Dendritic cell treated with granulocyte-macrophage colony-stimulating factor and Interleukin-4, amounts not matched to agents 40 ng/mL and 50 ng/mL, for 4 days (primary cell): Measurements from ENCODE around the gene PKD1.
A peak's percentile ranks its signal among the peaks of the same experiment; 100 is the strongest.

ENCODE experiments used
- H3K27ac Mint-ChIP-seq: one replicate; pipeline ENCODE4 v1.8.0; 2022; ENCODE audit warnings: mild to moderate bottlenecking, mixed read lengths
- H3K27me3 Mint-ChIP-seq: one replicate; pipeline ENCODE4 v1.8.0; 2022; ENCODE audit warnings: mild to moderate bottlenecking, mixed read lengths
- H3K36me3 Mint-ChIP-seq: one replicate; pipeline ENCODE4 v1.8.0; 2022; ENCODE audit warnings: low read depth, mixed read lengths
- H3K4me1 Mint-ChIP-seq: one replicate; pipeline ENCODE4 v1.8.0; 2022; ENCODE audit warnings: low read depth, mixed read lengths
- H3K4me3 Mint-ChIP-seq: one replicate; pipeline ENCODE4 v1.8.0; 2022; ENCODE audit warnings: mild to moderate bottlenecking, moderate library complexity, mixed read lengths
- H3K9me3 Mint-ChIP-seq: one replicate; pipeline ENCODE4 v1.8.0; 2022; ENCODE audit warnings: mixed read lengths
- intact Hi-C: fragments of 100-400 bp; cut with micrococcal nuclease; formaldehyde crosslinking; loops from one replicate; pipeline ENCODE4 v1.15.0; 2022

The PKD1 gene

GRCh38 chr16:2161911-2162310, 26.2 kb upstream of the PKD1 start:
- no peak overlapping the region for H3K27ac Mint-ChIP-seq
- H3K27me3 Mint-ChIP-seq = no peaks in the 10 kb centered on the region
- no peak overlapping the region for H3K4me3 Mint-ChIP-seq
- H3K9me3 Mint-ChIP-seq = no peaks in the 10 kb centered on the region
- H3K36me3 Mint-ChIP-seq = peaks cover 75% of the 10 kb centered on the region
- intact Hi-C loops = no loop called here
- H3K4me1 Mint-ChIP-seq = peaks cover 41% of the 10 kb centered on the region

GRCh38 chr16:2160915-2161551, 25.3 kb upstream of the PKD1 start:
- H3K4me1 Mint-ChIP-seq = peaks cover 50% of the 10 kb centered on the region
- no peaks in the 10 kb centered on the region for H3K27me3 Mint-ChIP-seq
- peaks cover 71% of the 10 kb centered on the region for H3K36me3 Mint-ChIP-seq
- no peaks in the 10 kb centered on the region for H3K9me3 Mint-ChIP-seq
- intact Hi-C loops = no loop called here
- H3K27ac Mint-ChIP-seq = peak overlapping the region; percentile 17
- H3K4me3 Mint-ChIP-seq = no peak overlapping the region

DNA sequence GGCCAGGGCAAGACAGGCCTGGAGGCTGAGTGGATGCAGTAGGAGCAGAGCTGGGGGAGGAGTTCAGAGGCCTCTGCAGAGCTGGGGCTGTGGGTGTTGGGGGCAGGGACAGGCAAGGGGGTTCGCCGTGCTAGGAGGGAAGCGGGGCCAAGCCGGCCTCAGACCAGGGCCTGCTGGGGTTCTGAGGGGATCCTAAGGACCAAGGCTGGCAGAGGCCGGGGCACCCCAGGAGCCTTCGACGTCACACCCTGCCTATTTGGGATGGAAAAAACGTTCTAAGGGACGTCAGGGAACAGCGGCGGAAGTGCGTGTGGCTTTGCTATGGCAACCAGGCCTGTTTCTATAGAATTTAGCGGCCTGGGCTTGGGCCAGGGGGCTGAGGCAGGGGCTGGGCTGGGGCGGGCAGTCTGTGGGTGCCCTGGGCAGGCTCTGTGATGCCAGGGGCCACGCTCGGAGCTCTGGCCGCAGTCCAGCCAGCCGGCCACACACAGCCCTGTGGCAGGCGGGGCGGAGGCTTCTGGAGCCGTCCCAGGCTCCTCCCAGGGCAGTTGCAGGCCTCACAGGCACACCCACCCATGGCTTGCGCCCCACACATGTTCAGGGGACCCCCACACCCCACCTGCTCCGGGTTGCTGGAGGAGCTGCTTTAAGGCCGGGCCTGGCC, 23.6 kb upstream of the PKD1 start:
- intact Hi-C loops = no loop called here
- H3K27me3 Mint-ChIP-seq = no peaks in the 10 kb centered on the region

DNA sequence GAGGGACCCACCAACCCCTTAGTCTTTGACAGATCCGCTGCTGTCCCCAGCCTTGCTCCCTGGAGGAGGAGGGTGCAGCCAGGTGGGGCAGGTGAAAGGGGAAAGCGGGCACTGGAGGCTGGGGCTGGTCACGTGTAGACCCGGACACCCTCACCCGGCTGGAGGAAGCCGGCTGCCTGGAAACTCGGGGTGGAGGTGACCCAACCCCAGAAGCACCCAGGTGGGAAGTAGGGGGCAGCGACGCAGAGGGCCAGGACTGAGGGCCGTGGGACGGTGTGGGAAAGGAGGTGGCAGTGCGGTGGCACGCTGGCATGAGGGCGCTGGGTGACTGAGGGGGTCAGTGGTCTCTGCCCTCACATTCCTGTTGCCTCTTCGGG, 22.6 kb upstream of the PKD1 start:
- no peaks in the 10 kb centered on the region for H3K9me3 Mint-ChIP-seq
- peak overlapping the region; percentile 50 for H3K27ac Mint-ChIP-seq
- H3K36me3 Mint-ChIP-seq = peaks cover 71% of the 10 kb centered on the region
- peaks cover 63% of the 10 kb centered on the region for H3K4me1 Mint-ChIP-seq
- intact Hi-C loops = no loop called here
- no peak overlapping the region for H3K4me3 Mint-ChIP-seq
- H3K27me3 Mint-ChIP-seq = no peaks in the 10 kb centered on the region

More for the DNA sequence above, 23.6 kb upstream of the PKD1 start:
- Mint-ChIP-seq H3K4me1 (peaks cover 52% of the 10 kb centered on the region), H3K27ac (peak overlapping the region; percentile 50), H3K4me3 (no peak overlapping the region), H3K9me3 (no peaks in the 10 kb centered on the region), H3K36me3 (peaks cover 71% of the 10 kb centered on the region)

DNA sequence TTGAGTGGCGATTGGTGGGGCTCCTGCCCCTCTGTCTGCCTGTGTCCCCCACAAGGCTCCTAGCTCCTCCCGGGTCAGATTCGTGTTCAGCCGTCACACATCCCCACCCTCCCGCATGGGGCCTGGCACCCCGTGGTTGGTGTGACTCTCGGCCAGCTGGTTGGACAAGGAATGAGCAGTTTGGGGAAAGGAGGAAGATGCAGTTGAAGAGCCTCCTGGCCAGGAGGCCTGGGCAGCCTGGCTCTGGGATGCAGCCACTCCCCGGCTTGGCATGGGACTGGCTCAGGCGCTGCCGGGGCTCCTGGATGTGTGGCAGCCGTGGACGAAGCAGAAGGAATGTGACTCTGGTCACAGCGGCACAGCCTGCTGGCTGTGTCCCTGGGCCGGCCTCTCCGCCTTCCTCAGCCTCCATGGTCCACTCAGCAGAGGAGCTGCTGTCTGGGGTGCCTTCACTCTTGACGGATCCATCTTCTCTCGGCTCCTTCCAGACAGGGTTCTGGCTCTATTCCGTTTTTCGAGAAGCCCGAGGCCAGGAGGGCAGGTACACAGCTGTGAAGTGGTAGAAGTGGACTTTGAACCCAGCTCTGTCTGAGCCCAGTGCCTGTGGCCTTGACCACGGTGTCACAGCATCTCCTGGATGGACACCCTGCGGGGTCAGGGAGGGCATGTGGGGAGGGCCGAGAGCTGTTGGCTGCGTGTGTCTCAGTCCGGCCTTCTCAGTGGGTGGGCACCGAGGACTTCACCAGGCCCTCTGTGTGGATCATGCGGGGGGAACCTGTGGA, 22.0 kb upstream of the PKD1 start:
- Mint-ChIP-seq H3K27me3 (peaks cover 1% of the 10 kb centered on the region), H3K27ac (peak overlapping the region; percentile 50), H3K4me1 (peaks cover 68% of the 10 kb centered on the region)

DNA sequence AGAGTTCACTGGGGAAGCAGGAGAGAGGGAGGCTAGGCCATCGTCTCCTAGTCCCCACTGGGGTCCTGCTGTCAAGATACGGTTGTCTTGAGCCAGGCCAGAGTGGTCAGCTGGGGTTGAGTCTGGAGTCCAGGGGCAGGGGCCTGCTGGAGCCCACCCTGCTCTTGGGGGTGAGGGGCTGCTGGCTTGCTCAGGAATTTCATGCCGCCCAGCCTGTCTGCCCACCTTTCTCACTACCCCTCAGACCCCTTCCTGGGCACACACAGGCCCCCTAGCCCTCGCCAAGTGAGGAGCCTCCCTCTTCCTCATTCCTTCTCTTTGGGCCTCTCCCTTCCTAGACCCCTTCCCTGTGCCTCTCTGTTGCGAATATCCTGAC, 21.1 kb upstream of the PKD1 start:
- peak overlapping the region; percentile 99 for H3K4me3 Mint-ChIP-seq
- H3K9me3 Mint-ChIP-seq = no peaks in the 10 kb centered on the region
- H3K27me3 Mint-ChIP-seq = peaks cover 4% of the 10 kb centered on the region
- H3K27ac Mint-ChIP-seq = peak overlapping the region; percentile 95
- peaks cover 67% of the 10 kb centered on the region for H3K4me1 Mint-ChIP-seq
- intact Hi-C loops = no loop called here
- H3K36me3 Mint-ChIP-seq = peaks cover 71% of the 10 kb centered on the region

More for the DNA sequence above, 22.0 kb upstream of the PKD1 start:
- no peaks in the 10 kb centered on the region for H3K9me3 Mint-ChIP-seq
- H3K36me3 Mint-ChIP-seq = peaks cover 71% of the 10 kb centered on the region
- intact Hi-C loops = no loop called here
- H3K4me3 Mint-ChIP-seq = peak overlapping the region; percentile 33

DNA sequence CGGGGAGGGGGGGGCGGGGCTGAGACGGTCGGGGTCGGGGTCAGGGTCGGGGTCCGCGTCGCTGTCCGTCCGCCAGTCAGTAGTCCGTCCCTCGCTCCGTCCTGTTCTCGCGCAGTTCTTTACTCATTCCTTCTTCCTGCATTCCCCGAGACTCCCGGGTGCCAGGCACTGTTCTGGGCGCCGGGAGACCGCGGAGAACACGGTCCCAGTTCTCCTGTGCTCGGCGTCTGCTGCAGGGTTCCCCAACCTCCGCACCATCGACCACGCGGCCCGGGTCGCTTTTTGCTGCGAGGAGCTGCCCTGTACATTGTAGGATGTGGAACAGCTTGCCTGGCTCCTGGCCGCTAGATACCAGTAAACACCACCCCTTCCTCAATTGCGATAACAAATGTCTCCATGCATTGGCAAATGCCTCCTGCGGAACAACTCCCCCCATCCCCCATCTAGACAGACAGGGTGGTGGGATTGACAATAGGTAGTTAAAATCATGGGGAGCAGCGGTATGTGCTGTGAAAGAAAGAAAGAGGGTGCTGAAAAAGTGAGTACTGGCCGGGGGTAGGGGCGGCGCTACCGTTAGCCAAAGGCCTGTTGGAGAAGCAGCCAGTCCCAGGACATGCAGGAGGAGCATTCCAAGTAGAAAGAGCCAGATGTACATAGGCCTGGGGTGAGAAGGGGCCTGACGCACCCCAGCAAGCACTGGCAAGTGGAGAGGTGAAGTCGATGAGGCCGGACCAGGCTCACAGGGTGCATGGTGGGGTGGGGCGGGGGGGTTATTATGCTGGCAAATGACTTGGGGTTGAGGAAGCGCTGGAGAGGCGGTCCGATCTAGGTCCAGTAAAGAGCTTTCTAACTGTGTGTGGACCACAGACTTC, 20.5 kb upstream of the PKD1 start:
- Mint-ChIP-seq H3K27ac (peak overlapping the region; percentile 95), H3K4me3 (peak overlapping the region; percentile 99), H3K27me3 (peaks cover 10% of the 10 kb centered on the region), H3K9me3 (no peaks in the 10 kb centered on the region), H3K36me3 (peaks cover 71% of the 10 kb centered on the region), H3K4me1 (peaks cover 71% of the 10 kb centered on the region)
- intact Hi-C loops = loop anchor here (1.0 to 2.0 kb wide), 2 partner anchors 49 to 59 kb away; partner anchors contain the start of genes MLST8 and PGP

GRCh38 chr16:2155091-2155950, 19.6 kb upstream of the PKD1 start, which contains the start of gene TRAF7:
TSS of gene TRAF7 (plus strand) at chr16:2155782. CDS start at chr16:2163921, 8,139 bp downstream.
- Mint-ChIP-seq H3K4me1 (peaks cover 76% of the 10 kb centered on the region), H3K9me3 (no peaks in the 10 kb centered on the region), H3K27ac (peak within 1 kb of the TSS; percentile 95), H3K36me3 (peaks cover 77% of the 10 kb centered on the region), H3K4me3 (peak within 1 kb of the TSS; percentile 99), H3K27me3 (peaks cover 19% of the 10 kb centered on the region)
- intact Hi-C loops = loop anchor here (1.0 to 2.0 kb wide), 2 partner anchors 50 to 59 kb away; partner anchors contain the start of genes MLST8 and PGP

GRCh38 chr16:2154533-2155090, 18.9 kb upstream of the PKD1 start:
- Mint-ChIP-seq H3K4me1 (peaks cover 77% of the 10 kb centered on the region), H3K36me3 (peaks cover 82% of the 10 kb centered on the region)

DNA sequence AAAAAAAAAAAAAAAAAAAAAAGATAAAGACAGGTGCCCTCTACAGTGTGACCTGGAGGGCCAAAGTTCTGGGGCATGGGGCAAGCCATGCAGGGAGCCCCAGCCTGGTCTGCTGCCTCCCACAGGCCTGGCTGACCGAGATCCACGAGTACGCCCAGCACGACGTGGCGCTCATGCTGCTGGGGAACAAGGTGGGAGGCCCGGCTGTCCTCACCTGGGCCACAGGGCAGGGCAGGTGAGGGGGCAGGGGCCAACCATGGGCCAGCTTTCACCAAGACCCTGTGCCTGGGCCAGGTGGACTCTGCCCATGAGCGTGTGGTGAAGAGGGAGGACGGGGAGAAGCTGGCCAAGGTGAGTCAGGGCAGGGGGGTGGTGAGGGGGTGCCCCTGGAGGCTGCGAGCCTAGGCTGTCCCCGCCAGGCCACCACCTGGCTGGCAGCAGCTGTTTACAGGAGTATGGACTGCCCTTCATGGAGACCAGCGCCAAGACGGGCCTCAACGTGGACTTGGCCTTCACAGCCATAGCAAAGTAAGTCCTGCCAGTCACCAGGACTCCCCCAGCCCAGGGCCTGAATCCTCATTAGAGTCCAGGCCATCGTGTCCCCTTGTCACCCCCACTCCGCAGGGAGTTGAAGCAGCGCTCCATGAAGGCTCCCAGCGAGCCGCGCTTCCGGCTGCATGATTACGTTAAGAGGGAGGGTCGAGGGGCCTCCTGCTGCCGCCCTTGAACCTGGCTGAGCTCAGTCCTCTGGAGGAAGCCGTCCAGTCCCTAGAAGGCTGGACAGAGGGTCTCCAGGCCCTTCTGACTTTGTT, 17.2 kb upstream of the PKD1 start:
- H3K27ac Mint-ChIP-seq = peak overlapping the region; percentile 95
- H3K36me3 Mint-ChIP-seq = peaks cover 70% of the 10 kb centered on the region
- peaks cover 70% of the 10 kb centered on the region for H3K4me1 Mint-ChIP-seq
- peaks cover 35% of the 10 kb centered on the region for H3K27me3 Mint-ChIP-seq
- peak overlapping the region; percentile 81 for H3K4me3 Mint-ChIP-seq
- no peaks in the 10 kb centered on the region for H3K9me3 Mint-ChIP-seq
- intact Hi-C loops = loop anchor here (1.0 kb wide), 1 partner anchor 149 kb away; no protein-coding TSS in a partner anchor

More at GRCh38 chr16:2154533-2155090, 18.9 kb upstream of the PKD1 start:
- intact Hi-C loops = loop anchor here (1.0 to 2.0 kb wide), 2 partner anchors 51 to 60 kb away; partner anchors contain the start of genes MLST8 and PGP
- Mint-ChIP-seq H3K27me3 (peaks cover 26% of the 10 kb centered on the region), H3K27ac (peak overlapping the region; percentile 95), H3K4me3 (peak overlapping the region; percentile 81), H3K9me3 (no peaks in the 10 kb centered on the region)

GRCh38 chr16:2151188-2152091, 15.7 kb upstream of the PKD1 start:
- peaks cover 61% of the 10 kb centered on the region for H3K36me3 Mint-ChIP-seq
- no peak overlapping the region for H3K4me3 Mint-ChIP-seq
- peaks cover 59% of the 10 kb centered on the region for H3K4me1 Mint-ChIP-seq
- H3K27ac Mint-ChIP-seq = no peak overlapping the region
- H3K9me3 Mint-ChIP-seq = no peaks in the 10 kb centered on the region
- intact Hi-C loops = no loop called here
- H3K27me3 Mint-ChIP-seq = peaks cover 42% of the 10 kb centered on the region
